ENCODE data around the gene TSPEAR.

TSPEAR gene

DNA sequence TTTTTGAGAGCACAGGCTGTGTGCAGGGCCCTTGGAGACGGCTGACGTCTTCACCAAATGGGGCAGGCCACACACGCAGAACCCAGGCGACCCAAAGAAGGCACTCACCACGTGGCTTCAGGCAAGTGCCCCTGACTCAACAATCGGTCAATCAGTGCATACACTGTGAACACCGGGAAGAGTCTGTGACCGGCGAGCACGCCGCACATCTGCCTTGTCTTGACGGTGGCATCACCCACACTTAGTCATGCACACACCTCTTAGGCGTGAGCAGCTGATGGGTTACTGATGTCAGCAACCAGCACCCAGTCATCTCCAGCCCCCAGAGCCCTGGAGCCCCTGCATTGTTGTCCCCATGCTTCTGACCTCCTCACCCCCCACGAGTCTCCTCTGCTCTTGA lies 261.0 kb downstream of the TSPEAR start:
- Histone ChIP-seq H3K27ac (ENCODE audit: low read depth, low read length) (no peak overlapping the region), H3K9ac (ENCODE audit: low read length) (no peak overlapping the region), H3K4me3 (ENCODE audit: low read length) (no peak overlapping the region), H3K27me3 (ENCODE audit: control insufficient read depth, insufficient read depth, low read length) (no peaks in the 10 kb centered on the region), H3K4me1 (ENCODE audit: control insufficient read depth, insufficient read depth, low read length) (no peaks in the 10 kb centered on the region), H3K36me3 (ENCODE audit: control insufficient read depth, insufficient read depth, low read length) (no peaks in the 10 kb centered on the region)

DNA sequence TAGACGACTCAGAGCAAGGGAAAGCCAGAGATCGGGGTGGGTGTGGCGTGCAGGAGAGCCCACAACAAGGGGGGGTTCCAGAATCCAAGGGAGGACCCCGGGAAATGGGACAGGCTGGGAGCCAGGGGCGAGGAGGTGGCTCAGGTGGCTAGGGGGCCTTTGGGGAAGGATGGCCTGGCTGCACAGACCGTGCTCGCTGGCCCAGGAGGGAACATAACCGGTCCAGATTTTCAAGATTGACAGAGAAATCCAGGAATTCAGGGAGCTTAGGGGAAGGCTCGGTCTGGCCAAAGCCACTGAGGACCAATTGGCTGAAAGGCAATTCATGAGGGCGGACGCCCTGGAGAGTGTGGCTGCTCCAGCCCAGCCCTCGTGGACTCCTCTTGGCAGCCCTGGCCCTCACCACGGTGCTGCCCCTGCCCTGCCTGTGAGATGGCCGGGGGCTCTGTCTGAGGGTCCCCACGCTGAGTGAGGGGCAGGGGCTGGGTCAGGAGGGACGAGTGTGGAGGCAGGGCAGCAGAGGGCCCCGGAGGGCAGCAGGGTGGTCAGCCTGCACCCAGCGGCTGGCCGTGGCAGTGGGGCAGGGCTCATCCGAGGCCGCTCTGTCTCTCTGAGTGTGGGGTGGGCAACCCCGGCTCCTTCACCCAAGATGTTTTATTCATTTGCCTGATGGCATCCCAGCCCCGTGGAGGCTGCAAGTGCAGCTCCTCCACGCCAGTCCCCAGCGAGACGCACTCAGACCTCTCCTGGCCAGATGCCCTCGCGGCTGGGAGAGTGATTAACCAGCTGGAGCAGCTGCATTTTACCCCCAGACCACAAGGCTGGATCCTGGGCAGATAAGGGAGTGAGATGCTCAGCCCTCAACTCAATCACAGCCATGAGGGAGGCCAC lies 261.7 kb downstream of the TSPEAR start:
- H3K4me1 ChIP-seq (ENCODE audit: control insufficient read depth, insufficient read depth, low read length): no peaks in the 10 kb centered on the region
- no peaks in the 10 kb centered on the region for H3K36me3 ChIP-seq (ENCODE audit: control insufficient read depth, insufficient read depth, low read length)
- no peak overlapping the region for H3K27ac ChIP-seq (ENCODE audit: low read depth, low read length)
- no peak overlapping the region for H3K4me3 ChIP-seq (ENCODE audit: low read length)
- H3K9ac ChIP-seq (ENCODE audit: low read length): no peak overlapping the region
- H3K27me3 ChIP-seq (ENCODE audit: control insufficient read depth, insufficient read depth, low read length): no peaks in the 10 kb centered on the region

DNA sequence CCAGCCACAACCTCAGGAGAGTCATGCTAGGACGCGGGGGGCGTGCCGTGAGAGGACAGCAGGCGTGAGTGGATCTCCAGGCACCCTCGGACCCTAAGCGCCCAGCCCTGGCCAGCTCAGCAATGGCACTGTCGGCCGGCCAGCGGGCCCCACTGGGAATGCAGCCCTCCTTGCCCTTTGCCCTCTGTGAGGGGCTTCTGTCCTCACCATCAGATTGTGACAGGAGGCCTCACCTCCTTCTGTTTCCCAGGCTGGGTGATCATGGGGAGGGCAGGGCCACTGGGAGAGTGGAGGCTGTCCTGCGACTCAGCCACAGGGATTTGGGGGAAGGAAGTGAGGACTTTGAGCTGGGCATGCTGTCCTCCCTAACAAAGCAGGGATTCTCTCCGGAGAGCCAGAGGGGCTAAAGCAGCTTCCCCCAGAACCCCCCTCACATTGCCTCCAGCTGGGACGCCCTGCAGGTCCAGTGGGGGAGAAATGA lies 262.7 kb downstream of the TSPEAR start:
- no peaks in the 10 kb centered on the region for H3K4me1 ChIP-seq (ENCODE audit: control insufficient read depth, insufficient read depth, low read length)
- no peaks in the 10 kb centered on the region for H3K27me3 ChIP-seq (ENCODE audit: control insufficient read depth, insufficient read depth, low read length)
- H3K4me3 ChIP-seq (ENCODE audit: low read length): no peak overlapping the region
- no peaks in the 10 kb centered on the region for H3K36me3 ChIP-seq (ENCODE audit: control insufficient read depth, insufficient read depth, low read length)
- H3K9ac ChIP-seq (ENCODE audit: low read length): no peak overlapping the region
- peak overlapping the region; percentile 14 for H3K27ac ChIP-seq (ENCODE audit: low read depth, low read length)
